Measurements from ENCODE around the gene ZNF543. TPM values are rescaled to one million over a fixed set of nuclear protein-coding genes. Genes with fewer than 3 reads are reported as not detected.
"Not testable (repeated sequence)": the region's sequence is repeated elsewhere in the genome, so short reads cannot be mapped to it uniquely, and the experiment has no call there.

ZNF543 gene
- total RNA-seq, 4 donors from 2014 or later = 1.4 to 9.7 (median 4.3) TPM

GRCh38 chr19:57374179-57374578, 53.9 kb downstream of the ZNF543 start:
- Histone ChIP-seq H3K9me3 (peaks cover 31 to 33% of the 10 kb centered on the region in 2 donors), H3K4me1 (no peaks in the 10 kb centered on the region), H3K4me3 (no peak overlapping the region), H3K36me3 (peaks cover 0 to 43% (median 10%) of the 10 kb centered on the region in 4 donors), H3K27me3 (no peaks in the 10 kb centered on the region), H3K27ac (no peak overlapping the region)
- WGBS, 2 donors (ENCODE audit: low coverage in 1 of 2) = 84 to 95% methylated on average over 2 to 4 of the region's 6 CpGs
- in situ Hi-C loops (cut with MboI; ENCODE audit: low pct_ligation_motif_present in 1 of 4, low pct_unique_long_range_greater_than_20kb in 1 of 4, low sequenced_read_pairs in 3 of 4) (no loop called here), intact Hi-C loops (cut with DNase I; ENCODE audit: low total_unique reads) (no loop called here)
- DNase-seq = no peak
- TF ChIP-seq, protein P1, sequence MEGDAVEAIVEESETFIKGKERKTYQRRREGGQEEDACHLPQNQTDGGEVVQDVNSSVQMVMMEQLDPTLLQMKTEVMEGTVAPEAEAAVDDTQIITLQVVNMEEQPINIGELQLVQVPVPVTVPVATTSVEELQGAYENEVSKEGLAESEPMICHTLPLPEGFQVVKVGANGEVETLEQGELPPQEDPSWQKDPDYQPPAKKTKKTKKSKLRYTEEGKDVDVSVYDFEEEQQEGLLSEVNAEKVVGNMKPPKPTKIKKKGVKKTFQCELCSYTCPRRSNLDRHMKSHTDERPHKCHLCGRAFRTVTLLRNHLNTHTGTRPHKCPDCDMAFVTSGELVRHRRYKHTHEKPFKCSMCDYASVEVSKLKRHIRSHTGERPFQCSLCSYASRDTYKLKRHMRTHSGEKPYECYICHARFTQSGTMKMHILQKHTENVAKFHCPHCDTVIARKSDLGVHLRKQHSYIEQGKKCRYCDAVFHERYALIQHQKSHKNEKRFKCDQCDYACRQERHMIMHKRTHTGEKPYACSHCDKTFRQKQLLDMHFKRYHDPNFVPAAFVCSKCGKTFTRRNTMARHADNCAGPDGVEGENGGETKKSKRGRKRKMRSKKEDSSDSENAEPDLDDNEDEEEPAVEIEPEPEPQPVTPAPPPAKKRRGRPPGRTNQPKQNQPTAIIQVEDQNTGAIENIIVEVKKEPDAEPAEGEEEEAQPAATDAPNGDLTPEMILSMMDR (IDR thresholded peaks at IDR 0.05) = no peak
- TF ChIP-seq EP300 (IDR thresholded peaks at IDR 0.05; ENCODE audit: low read depth) (no peak), POLR2A (IDR thresholded peaks at IDR 0.05) (no peak), POLR2AphosphoS5 (IDR thresholded peaks at IDR 0.05) (no peak)

- DNase-seq; H3K27me3 ChIP-seq; H3K4me1 ChIP-seq; in situ Hi-C loops (cut with MboI; ENCODE audit: low pct_ligation_motif_present in 1 of 4, low pct_unique_long_range_greater_than_20kb in 1 of 4, low sequenced_read_pairs in 3 of 4); H3K4me3 ChIP-seq; H3K27ac ChIP-seq; intact Hi-C loops (cut with DNase I; ENCODE audit: low total_unique reads): not testable (repeated sequence)
- 96% methylated on average over 2 of the region's 2 CpGs; no CpG with 5 or more reads in 1 of the 2 donors for WGBS, 2 donors (ENCODE audit: low coverage in 1 of 2)
- peaks cover 0 to 43% (median 10%) of the 10 kb centered on the region in 4 donors for H3K36me3 ChIP-seq
- H3K9me3 ChIP-seq = peaks cover 31 to 37% of the 10 kb centered on the region in 2 donors
Observed at GRCh38 chr19:57374647-57375046, 54.4 kb downstream of the ZNF543 start.

DNA sequence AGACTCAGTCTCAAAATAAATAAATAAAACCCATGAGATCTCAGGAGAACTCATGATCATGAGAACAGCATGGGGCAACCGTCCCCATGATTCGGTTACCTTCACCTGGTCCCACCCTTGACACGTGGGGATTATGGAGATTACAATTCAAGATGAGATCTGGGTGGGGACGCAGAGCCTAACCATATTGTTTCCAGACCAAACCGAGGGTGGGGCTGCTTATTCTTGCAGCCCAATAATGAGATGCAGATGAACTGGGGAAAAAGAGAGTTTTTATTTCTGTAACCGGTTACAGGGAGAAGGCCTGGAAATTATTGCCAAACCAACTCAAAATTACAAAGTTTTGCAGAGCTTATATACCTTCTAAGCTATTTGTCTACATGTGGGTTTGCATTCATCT, 55.9 kb downstream of the ZNF543 start:
- in situ Hi-C loops (cut with MboI; ENCODE audit: low pct_ligation_motif_present in 1 of 4, low pct_unique_long_range_greater_than_20kb in 1 of 4, low sequenced_read_pairs in 3 of 4) = no loop called here
- Histone ChIP-seq H3K4me3 (no peak overlapping the region), H3K27me3 (no peaks in the 10 kb centered on the region), H3K4me1 (no peaks in the 10 kb centered on the region), H3K9me3 (peaks cover 38 to 41% of the 10 kb centered on the region in 2 donors), H3K36me3 (peaks cover 0 to 43% (median 10%) of the 10 kb centered on the region in 4 donors), H3K27ac (no peak overlapping the region)
- intact Hi-C loops (cut with DNase I; ENCODE audit: low total_unique reads) = no loop called here
- DNase-seq = no peak
- WGBS, 2 donors (ENCODE audit: low coverage in 1 of 2) = 96 to 98% methylated on average over 3 to 6 of the region's 6 CpGs
- TF ChIP-seq, protein P1 (IDR thresholded peaks at IDR 0.05) = no peak

DNA sequence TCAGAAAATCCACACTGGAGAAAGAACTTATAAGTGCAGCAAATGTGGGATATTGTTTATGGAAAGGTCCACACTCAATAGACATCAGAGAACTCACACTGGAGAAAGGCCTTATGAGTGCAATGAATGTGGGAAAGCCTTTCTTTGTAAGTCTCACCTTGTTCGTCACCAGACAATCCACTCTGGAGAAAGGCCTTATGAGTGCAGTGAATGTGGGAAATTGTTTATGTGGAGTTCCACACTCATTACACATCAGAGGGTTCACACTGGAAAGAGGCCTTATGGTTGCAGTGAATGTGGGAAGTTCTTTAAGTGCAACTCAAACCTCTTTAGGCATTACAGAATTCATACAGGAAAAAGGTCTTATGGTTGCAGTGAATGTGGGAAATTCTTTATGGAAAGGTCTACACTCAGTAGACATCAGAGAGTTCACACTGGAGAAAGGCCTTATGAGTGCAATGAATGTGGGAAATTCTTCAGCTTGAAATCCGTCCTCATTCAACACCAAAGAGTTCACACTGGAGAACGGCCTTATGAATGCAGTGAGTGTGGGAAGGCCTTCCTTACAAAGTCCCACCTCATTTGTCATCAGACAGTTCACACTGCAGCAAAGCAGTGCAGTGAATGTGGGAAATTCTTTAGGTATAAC, 57.4 kb downstream of the ZNF543 start:
- intact Hi-C loops (cut with DNase I; ENCODE audit: low total_unique reads) (loop anchor here (1.0 kb wide), 1 partner anchor 38 kb away; no protein-coding TSS in a partner anchor), in situ Hi-C loops (cut with MboI; ENCODE audit: low pct_ligation_motif_present in 1 of 4, low pct_unique_long_range_greater_than_20kb in 1 of 4, low sequenced_read_pairs in 3 of 4) (no loop called here)
- WGBS, 2 donors (ENCODE audit: low coverage in 1 of 2) = 70 to 96% methylated on average over 2 to 3 of the region's 3 CpGs
- peaks cover 38 to 41% of the 10 kb centered on the region in 2 donors for H3K9me3 ChIP-seq
- no peak overlapping the region for H3K4me3 ChIP-seq
- H3K27ac ChIP-seq = no peak overlapping the region
- H3K36me3 ChIP-seq = peaks cover 0 to 35% (median 9%) of the 10 kb centered on the region in 4 donors
- no peak for TF ChIP-seq POLR2AphosphoS5 (IDR thresholded peaks at IDR 0.05)
- no peaks in the 10 kb centered on the region for H3K27me3 ChIP-seq
- no peak for DNase-seq
- no peaks in the 10 kb centered on the region for H3K4me1 ChIP-seq

Other genes with a start within 250 kb of the ZNF543 start
- not detected for gene USP29, start 200.5 kb upstream of the ZNF543 start, total RNA-seq
- not detected for gene ZIM3, start 175.3 kb upstream of the ZNF543 start, total RNA-seq
- not detected for gene DUXA, start 153.0 kb upstream of the ZNF543 start, total RNA-seq
- 100 to 1,000 TPM in 1 of 4 donors, 10 to 100 TPM in 3; 24.3 to 166 (median 35.6) TPM for gene ZNF264, start 129.0 kb upstream of the ZNF543 start, total RNA-seq
- not detected for gene AURKC, start 89.4 kb upstream of the ZNF543 start, total RNA-seq
- gene ZNF805, start 79.8 kb upstream of the ZNF543 start, total RNA-seq = 10 to 100 TPM; 11.1 to 21.3 (median 14.5) TPM
- 100 to 1,000 TPM in 1 of 4 donors, 10 to 100 TPM in 3; 44.4 to 191 (median 74.6) TPM for gene ZNF460, start 40.0 kb upstream of the ZNF543 start, total RNA-seq
- gene ZNF304, start 30.8 kb downstream of the ZNF543 start, total RNA-seq = 1 to 10 TPM in 3 of 4 donors, under 1 TPM in 1; 0.40 to 4.2 (median 3.5) TPM
- gene TRAPPC2B, start 43.1 kb downstream of the ZNF543 start, total RNA-seq = 10 to 100 TPM in 1 of 4 donors, 1 to 10 TPM in 1, not detected in 2; 8.3 to 12.5 TPM
- gene ZNF547, start 43.1 kb downstream of the ZNF543 start, total RNA-seq = 1 to 10 TPM in 2 of 4 donors, under 1 TPM in 1, not detected in 1; 0.60 to 1.3 (median 1.2) TPM
- gene ZNF548, start 69.4 kb downstream of the ZNF543 start, total RNA-seq = 10 to 100 TPM in 2 of 4 donors, 1 to 10 TPM in 2; 4.2 to 13.1 (median 8.2) TPM
- gene ZNF17, start 90.7 kb downstream of the ZNF543 start, total RNA-seq = 10 to 100 TPM; 10.6 to 53.1 (median 13.2) TPM
- gene ZNF749, start 114.9 kb downstream of the ZNF543 start, total RNA-seq = 10 to 100 TPM in 2 of 4 donors, 1 to 10 TPM in 1, under 1 TPM in 1; 0.75 to 19.1 (median 7.1) TPM
- 10 to 100 TPM in 1 of 4 donors, under 1 TPM in 1, not detected in 2; 0.14 to 13.8 TPM for gene VN1R1, start 136.7 kb downstream of the ZNF543 start, total RNA-seq
- gene ZNF772, start 157.1 kb downstream of the ZNF543 start, total RNA-seq = 10 to 100 TPM in 1 of 4 donors, 1 to 10 TPM in 2, under 1 TPM in 1; 0.75 to 25.9 (median 6.0) TPM
- gene ZNF419, start 167.3 kb downstream of the ZNF543 start, total RNA-seq = 1 to 10 TPM; 1.6 to 6.8 (median 5.1) TPM
- 10 to 100 TPM in 1 of 4 donors, 1 to 10 TPM in 3; 4.5 to 11.0 (median 5.9) TPM for gene ZNF773, start 179.5 kb downstream of the ZNF543 start, total RNA-seq
- gene ZNF549, start 206.9 kb downstream of the ZNF543 start, total RNA-seq = 1 to 10 TPM; 1.9 to 5.2 (median 4.8) TPM
- 10 to 100 TPM in 1 of 4 donors, 1 to 10 TPM in 3; 3.4 to 41.1 (median 5.5) TPM for gene ZNF550, start 239.4 kb downstream of the ZNF543 start, total RNA-seq